SIG-M5 treated with dmso at 0.1 percent for 504 hours (cell line): Measurements from ENCODE around the gene TMEM131.

Source experiments
- DNase-seq: peaks from one replicate; lab custom pipeline; 2025; ENCODE audit not compliant: unreplicated experiment; lab: John Stamatoyannopoulos, UW

TMEM131 gene

DNA sequence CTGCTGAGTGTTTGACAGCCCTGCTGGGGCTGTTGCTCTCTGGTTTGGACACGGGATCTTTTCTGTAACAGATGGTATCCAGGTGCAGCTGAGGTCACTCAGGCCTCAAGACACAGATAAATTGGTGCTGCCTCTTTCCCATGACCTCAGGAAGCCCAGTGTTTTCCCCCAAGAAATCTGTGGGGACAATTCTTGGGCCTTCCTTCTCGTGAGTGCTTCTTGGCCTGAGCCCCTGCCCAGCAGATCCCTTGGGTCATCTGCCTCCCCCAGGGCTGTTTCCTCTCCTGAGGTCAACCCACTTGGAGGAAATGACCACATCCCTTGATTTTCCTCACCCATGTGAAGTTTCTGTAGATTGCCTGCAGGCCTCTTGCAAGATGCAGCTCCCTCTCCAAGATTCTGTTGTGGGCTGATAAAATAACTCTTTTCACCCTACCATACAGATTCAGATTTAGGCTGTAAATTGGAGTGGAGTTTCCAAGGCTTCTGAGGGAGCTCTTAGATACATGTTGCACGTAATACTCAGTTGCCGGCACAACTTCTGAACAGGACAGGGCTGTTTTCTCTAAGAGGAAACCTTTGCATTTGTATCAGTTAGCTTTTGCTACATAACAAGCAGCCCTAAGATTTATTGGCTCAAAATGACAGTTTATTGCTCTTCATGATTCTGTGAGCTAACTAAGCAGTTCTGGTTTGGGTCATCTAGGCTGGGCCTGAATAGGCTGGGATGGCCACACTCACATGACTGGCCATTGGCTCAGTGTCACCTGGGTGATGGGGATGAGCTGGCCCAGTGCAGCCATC is 269.3 kb downstream of the TMEM131 start:
- no peak for DNase-seq

DNA sequence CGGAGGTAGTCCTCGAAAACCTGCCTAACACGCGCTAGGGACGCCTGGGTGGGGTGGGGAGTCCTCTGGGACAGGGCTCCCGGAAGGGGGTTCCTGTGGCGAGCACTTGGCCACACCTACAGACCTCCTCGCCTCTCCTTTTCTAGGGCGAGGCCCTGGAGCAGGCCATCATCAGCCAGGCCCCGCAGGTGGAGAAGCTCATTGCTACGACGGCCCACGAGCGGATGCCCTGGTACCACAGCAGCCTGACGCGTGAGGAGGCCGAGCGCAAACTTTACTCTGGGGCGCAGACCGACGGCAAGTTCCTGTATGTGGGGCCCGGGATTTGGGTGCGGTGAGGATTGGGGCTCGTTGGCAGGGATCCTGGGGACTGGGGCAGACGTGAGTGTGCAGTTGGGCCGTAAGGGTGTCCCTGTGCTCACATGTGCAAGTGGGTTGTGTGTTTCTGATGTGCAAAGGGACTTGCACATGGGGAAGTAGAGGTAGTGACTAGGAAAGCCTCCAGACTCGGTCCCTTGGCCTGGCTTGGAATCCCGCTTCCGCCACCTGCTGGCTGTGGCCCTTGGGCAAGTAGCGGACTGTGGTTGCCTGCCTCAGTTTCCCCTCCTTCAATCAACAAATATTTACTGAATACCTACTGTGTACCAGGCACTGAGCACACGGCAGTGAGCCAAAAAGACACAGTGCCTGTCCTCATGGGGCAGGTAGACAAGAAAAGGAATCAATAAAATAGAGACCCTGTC is 270.6 kb downstream of the TMEM131 start:
- no peak for DNase-seq

DNA sequence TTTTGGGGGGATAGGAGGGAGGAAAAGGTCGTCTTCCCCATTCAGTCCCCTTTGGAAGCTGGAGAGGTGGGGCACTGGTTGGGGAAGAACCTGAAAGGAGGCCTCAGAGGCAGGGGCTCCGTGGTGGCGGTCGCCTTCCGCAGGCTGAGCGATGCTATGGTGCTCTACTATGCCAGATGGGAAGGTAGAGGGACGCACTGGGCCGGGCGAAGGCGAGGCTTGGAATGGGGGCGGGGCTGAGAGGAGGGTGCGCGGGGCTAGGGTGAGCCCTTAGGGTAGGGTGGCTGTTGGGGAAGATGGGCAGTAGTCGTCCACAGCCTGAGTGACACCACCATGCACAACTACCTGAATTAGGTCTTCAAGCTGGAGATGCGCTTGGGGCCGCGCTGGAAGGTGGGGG is 271.2 kb downstream of the TMEM131 start:
- DNase-seq: no peak

DNA sequence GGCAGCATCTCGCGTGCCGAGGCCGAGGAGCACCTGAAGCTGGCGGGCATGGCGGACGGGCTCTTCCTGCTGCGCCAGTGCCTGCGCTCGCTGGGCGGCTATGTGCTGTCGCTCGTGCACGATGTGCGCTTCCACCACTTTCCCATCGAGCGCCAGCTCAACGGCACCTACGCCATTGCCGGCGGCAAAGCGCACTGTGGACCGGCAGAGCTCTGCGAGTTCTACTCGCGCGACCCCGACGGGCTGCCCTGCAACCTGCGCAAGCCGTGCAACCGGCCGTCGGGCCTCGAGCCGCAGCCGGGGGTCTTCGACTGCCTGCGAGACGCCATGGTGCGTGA is 271.7 kb downstream of the TMEM131 start:
- DNase-seq: no peak

DNA sequence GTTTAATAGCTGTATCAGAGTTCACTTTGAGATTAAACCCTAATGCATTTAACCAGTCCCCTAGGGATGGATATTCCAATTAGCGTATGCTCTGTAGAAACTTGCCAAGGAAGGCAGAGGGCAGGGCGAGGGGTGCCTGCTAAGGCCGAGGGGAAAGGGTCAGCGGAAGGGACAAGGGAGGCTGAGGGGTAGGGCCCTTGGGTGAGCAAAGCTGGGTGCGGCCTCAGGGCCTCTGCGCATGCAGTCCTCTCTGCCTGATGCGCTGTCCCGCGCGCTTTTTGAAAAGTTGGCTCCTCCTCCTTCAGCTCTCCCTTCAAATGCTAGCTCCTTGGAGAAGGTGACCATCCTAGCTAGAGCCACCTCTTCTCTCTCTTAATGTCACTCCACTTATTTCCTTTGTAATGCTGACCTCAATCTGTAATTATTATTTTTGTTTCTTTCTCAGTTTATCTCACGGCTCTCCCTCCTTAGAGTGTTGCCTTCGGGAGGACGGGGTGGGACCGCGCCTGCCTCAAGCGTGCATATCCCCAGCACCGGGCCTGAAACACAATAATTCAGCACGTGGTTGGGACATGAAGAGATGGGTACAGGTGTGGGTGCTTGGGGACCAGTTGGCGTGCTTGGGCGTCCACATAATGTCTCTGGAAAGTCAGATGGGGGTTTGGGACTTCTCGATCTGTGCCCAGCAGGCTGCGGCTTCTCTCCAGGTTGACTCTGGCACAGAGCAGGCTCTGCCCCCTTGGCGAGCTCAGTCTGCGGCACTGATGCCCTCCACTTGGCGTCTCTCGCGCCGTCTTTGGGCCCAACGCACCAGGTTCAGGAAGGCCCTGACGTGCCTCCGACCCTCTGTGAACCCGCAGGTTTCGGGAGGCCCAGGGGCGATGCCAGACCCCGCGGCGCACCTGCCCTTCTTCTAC is 272.3 kb downstream of the TMEM131 start:
- DNase-seq: no peak

DNA sequence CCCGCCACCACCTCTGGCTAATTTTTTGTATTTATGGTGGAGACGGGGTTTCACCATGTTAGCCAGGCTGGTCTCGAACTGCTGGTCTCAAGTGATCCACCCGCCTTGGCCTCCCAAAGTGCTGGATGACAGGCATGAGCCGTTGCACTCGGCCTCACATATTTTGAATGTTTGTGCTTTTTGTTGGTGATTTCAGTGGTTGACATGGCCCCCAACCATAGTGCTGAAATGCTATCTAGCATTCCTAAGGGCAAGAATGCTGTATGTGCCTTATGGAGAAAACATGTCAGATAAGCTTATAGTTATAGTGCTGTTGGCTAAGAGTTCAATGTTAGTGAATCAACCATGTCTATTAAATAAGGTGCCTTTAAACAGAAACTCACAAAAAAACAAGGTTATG is 273.5 kb downstream of the TMEM131 start:
- no peak for DNase-seq

DNA sequence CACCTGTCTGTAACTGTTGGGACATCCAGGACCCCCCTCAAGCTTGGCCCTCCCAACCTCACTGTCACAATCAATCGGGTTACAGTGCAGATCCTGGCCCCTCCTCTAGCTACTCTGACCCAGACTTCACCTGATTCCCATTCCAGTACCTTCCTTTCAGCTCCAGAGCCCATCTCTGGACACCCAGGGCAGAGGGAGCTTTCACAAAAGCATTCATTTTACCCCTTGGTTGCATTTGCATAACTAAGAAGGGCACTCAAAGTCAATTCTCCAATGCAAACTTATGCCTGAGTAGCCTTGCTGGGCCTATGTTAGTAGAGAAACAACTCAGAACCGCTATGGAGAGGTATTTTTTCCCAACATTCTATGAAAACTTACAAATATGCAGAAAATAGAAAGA is 275.0 kb downstream of the TMEM131 start:
- DNase-seq: no peak

DNA sequence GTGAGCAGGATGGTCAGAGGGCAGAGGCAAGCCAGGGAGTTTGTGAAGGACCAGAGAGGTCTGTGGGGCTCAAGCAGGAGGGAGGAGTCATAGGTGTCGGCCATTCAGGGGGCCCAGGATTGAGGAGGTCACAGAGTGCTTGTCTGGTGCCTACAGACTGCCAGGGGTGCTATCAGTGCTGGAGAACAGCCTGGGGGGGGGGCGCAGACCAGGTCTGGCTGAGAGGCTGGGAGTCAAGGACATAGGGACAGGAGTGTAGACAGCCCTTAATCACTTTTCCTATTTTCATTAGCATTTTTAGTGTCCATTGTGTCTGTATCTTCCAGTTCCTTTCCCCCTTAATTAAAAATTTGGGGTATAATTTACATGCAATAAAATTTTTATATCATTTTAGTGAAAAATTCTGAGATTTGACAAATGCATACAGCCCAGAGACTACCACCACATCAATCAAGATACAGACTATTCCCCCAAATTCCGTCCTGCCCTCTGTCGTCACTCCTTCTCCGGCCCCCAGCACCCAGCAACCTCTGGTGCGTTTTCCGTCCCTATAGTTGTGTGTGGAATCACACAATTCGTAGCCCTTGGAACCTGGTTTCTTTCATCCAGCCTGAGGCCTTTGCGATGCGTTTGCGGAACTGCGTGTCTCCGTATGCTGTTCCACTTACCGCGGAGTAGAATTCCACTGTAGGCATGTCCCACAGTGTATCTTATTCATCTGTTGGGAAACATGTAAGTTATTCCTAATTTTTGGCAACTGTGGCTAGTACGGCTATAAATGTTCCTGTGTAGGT is 276.2 kb downstream of the TMEM131 start:
- no peak for DNase-seq

DNA sequence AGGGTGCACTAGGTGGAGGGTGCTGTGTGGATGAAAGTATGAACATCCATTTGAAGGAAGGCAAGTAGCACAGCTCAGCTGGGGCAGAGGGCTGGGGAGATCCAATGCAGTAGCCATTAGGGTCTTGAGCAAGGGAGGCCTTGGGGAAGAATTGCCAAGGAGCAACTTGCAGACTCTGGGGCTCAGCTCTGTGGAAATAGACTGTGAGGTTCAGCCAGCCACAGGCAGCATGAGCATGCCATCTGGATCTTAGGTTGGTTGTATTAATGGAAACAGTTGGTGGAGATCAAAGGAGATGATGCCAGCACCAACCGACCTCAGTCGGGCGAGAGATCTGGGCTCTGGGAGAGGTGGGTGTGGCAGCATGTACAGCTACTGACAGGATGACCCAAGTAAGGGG is 276.8 kb downstream of the TMEM131 start:
- DNase-seq: no peak

DNA sequence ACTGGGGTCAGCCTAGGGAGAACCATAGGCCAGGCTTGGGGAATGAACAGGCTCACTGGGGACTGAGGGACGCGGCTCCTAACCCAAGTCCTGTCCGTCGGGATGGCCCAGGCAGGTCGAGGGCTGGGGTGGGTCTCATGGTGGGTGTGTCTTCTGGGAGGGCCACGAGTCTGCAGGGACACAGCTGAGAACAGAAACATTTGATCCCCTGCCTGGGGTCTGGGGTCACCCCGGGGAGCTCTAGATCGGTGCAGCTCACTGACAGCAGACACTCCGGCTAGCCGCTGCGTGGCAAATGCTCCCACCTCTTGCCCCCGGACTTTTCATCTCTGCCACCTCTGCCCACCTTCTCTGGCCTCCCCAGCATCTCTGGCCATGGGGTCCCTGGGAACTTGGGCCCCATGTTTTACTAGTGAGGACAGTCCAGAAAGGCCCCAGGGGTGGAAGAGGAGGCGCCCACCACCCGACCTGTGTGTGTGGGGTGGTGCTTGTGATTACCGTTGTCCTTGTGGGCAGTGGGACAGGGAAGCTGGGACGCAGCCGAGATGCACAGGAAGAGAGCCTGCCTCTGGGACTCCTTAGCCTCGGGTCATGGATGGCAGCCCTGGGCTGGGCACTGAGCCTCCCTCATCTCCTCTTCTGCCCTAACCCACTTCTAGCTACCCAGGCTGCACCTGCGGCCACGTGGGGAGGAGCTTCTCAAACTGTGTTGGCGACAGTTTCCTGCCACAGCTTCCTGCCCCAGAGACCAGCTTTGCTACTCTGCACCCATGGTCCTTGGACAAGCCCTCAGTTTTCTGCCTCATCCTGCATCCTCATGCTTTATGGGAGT is 277.5 kb downstream of the TMEM131 start:
- no peak for DNase-seq

DNA sequence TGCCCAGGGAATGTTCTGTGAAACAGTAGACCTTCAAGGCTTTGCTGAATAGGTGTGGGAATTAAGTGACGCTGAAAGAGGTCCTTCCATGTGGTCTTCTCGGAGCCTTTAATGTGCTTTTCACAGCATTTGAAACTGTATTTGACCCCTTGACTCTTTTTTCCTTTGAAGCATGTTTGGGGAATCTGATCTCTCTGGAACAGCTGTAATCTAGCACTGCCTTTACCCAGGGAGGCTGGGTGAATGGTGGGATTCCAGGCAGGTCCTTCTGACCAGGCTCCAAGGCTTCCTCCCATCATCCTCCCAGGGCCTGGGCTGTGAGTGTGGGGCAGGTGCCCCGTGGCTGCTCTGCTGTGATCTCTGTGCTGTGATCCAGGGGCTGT is 278.1 kb downstream of the TMEM131 start:
- no peak for DNase-seq

DNA sequence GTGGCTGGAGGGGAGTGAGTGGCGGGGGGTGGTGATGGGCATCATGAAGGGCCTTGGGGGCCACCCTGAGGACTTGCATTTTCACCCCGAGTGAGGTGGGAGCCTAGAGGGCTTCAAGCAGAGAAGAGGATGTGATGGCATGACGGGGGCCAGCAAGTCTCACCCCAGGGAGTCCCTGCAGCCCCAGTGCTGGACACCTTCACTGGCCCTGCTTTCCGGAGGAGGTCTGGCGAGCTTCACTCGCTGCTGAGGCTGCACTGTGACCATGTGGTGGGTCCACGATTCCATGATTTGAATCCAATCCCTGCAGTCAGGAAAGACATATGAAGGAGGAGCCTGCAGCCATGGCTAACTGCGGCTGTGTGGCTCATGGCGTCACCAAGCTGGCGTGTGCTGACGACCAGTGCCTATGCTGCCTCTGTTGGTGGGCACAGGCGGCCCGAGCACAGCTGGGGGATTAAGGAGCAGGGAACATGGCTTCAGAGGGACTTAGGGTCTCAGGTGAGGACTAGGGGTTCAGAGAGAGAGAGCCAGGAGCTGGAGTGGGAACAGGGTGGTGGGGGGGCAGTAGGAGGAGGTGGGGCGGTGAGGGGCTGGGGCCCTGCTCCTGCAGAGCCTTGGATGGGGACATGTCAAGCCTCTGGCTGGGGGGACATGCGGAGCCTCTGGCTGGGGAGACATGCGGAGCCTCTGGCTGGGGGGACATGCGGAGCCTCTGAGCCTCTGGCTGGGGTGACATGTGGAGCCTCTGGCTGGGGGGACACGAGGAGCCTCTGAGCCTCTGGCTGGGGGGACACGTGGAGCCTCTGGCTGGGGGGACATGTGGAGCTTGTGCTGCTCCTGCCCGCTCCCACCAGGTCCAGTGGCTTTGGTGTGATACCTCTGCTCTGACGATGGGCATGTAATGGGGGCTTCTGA is 278.8 kb downstream of the TMEM131 start:
- no peak for DNase-seq

DNA sequence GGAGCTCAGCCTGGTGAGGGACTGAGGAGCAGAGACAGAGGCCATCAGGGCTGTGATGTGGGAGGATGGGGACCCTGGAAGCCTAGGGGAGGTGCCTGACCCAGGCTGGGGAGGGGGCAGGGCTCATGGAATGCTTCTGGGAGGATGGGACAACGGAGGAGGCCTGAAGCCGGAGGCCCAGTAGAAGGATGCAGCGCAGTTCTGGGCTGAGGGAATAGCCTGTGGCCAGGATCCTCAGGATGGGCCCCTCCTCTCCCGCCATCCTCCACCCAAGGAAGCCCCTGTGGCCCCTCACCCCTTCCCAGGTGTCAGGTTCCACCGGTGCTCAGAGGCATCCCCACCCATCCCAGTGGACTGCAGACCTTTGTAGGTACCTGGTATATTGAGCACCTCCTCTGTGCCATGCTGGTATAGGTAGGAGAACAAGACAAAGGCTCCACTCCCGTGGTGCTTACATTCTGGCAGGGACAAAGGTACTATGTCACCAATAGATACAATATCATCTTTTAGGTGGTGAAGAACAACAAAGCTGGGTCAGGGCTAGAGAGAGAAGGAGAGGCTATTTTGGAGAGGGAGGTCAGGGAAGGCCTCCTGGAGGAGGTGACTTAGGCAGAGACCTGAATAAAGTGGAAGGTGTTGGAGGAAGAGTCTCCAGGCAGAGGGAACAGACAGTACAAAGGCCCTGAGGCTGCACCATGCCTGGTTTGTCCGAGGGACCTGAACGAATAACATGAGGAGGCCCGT is 279.6 kb downstream of the TMEM131 start:
- DNase-seq: no peak

DNA sequence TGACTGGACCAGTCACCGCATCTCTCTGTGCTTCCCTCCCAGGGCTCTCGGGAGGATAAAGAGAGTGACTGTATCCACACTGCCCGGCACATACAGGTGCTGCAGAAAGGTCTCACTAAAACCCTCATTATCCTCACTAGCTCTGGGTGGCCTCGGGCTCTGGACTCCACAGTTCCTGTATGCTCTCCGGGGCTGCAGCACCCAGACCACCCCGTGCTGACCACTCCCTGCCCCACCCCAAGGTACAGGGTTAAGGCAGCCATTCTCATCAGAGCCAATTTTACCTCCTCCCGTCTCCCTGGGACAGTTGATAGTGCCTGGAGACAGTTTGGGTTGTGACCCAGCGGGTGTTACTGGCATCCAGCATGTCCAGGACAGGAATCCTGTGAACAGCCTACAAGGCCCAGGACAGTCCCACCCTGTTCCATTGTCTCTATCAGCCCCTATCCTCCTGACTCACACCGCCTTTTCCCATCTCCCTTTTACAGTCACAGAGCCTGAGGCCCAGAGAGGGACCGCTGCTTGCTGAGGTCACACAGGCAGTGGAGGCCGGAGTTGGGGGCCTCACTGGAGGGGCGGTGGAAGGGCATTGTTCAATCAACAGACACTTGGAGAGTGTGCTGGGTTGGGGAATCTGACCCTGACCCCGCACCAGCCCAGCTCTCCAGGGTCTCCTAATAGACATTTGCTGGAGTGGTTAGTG is 280.6 kb downstream of the TMEM131 start:
- DNase-seq: no peak

DNA sequence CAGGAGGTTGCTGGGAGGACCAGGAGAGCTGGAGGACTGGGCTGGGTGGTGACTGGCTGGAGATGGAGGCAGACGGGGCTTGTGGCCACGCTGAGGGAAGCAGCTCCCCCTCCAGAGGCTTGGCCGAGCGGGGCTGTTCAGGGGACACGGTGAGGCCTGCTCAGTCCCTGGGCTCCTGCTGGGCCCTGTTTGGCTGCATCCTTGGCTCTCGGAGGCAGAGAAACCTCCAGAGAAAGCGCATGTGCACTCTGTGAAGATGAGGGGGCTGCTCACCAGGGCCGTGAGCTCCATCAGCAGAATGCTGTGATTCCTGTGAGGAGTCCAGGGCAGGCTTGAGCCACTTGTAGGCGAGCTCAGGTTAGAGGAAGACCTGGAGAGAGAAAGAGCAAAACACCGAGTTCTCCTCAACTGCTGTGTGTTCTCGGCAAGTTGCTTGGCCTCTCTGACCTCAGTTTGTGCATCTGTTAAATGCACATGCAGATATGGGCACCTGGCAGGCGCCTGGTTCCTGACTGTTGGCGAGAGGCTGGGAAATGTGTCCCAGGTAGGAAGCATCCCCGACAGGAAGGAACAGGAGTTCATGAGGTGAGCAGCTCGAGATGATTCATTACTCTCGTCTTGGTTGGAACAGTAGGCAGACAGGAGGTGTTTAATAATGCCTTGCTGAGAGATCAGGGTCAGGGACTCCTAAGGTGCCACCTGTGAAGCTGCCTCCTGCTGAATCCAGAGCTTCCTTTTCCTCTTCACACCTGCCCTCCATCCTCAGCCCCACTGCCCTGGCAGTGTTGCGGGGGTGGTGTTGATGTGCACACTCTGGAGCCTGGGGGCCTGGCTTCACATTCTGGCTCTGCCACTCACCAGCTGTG is 281.4 kb downstream of the TMEM131 start:
- DNase-seq: no peak

DNA sequence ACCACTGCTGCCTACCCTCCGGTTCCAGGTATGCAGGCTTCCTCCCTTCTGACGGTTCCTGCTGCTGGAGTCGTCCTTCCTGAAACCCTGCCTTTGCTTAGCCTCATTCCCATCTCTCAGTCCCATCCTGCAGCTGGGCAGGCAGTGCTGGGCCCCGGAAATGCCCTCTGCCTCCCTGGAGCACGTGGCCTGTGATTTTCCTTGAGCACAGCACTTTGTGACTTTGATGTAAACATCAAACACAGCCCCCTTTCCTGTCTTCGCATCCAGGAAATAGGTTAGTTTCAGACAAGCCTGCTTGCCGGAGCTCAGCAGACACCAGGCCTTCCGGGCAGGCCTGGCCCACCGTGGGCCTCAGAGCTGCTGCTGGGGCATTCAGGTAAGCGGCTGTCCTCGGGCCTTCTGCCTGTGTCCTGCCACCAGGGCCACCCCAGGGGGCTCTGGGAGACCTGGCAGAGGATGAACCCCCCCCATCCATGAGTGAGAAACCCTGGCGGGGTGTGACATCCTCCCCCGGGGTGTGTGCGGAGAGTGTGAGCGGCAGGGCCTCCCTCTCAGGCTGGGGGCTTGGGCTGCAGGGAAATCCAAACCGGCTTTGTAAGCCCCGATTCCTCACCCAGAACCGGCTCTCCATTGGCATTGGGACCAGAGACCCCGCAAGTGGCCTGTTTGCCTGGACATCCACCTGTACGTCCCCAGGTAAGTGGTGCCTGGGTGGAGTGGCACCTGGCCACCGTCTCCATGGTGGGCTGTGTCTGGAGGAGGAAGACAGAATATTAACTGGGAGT is 282.3 kb downstream of the TMEM131 start, which contains the start of gene ZAP70:
Gene ZAP70 (plus strand): TSS at position 281 of the 788 bp plus-strand sequence. CDS start 10,461 bp downstream, outside the sequence.
- DNase-seq: no peak
